HUES6 (cell line): Measurements from ENCODE around the gene CKAP2L.

Source experiments
- H3K27ac ChIP-seq: 2 replicates; pipeline ENCODE4 v1.7.0; 2013; ENCODE audit warnings: low read depth, mild to moderate bottlenecking, low read length, inconsistent platforms
- H3K27me3 ChIP-seq: 2 replicates; pipeline ENCODE4 v1.6.1; 2013; ENCODE audit warnings: low read length; ENCODE audit not compliant: control insufficient read depth, insufficient read depth
- H3K36me3 ChIP-seq: 2 replicates; pipeline ENCODE4 v1.6.1; 2013; ENCODE audit warnings: low read length; ENCODE audit not compliant: control insufficient read depth, insufficient read depth
- H3K4me1 ChIP-seq: 2 replicates; pipeline ENCODE4 v1.6.1; 2013; ENCODE audit warnings: low read length; ENCODE audit not compliant: control insufficient read depth, insufficient read depth
- H3K4me3 ChIP-seq: 2 replicates; pipeline ENCODE4 v1.5.1; 2013; ENCODE audit warnings: low read depth, low read length
- H3K9ac ChIP-seq: one replicate; pipeline ENCODE4 v1.6.1; 2013; ENCODE audit warnings: mild to moderate bottlenecking, low read length
- H3K9me3 ChIP-seq: 2 replicates; pipeline ENCODE4 v1.6.1; 2013; ENCODE audit warnings: low read depth, low read length; ENCODE audit not compliant: control insufficient read depth, insufficient read depth

CKAP2L gene

DNA sequence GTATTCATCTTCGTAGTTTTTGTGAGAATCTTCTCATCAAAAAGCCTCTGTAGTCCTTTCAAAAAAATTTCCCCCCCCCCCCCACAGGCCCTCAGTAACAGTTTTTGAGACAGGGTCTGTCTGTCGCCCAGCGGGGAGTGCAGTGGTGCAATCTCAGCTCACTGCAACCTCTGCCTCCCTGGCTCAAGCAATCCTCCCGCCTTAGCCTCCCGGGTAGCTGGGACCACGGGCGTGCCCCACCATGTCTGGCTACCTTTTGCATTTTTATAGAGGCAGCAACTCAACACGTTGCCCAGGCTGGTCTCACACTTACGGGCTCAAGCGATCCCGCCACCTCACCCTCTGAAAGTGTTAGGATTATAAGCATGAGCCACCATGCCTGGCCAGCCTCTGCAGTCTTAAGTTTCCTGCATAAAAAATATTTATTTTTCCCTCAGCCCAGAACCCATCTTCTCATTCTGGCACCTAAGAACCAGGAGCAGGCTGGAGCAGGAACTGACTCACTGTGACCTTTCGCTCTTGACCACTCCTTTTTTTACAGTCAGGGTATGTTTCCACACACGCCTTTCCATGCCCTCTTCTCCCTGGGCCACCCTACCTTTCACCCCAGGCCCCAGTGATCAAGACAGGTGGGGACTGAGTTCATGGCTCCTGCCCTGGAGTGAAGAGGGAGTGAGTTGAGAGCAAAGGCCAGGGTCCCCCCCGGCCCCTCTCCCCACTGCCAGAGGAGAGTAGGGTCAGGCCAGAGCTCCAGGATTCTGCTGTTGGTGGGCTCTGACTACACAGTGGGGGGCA, 76.1 kb downstream of the CKAP2L start:
- no peak overlapping the region for H3K9ac ChIP-seq
- H3K27me3 ChIP-seq: no peaks in the 10 kb centered on the region
- H3K9me3 ChIP-seq: no peaks in the 10 kb centered on the region
- no peaks in the 10 kb centered on the region for H3K36me3 ChIP-seq
- H3K4me1 ChIP-seq: peaks cover 19% of the 10 kb centered on the region
- H3K27ac ChIP-seq: no peak overlapping the region
- no peak overlapping the region for H3K4me3 ChIP-seq

DNA sequence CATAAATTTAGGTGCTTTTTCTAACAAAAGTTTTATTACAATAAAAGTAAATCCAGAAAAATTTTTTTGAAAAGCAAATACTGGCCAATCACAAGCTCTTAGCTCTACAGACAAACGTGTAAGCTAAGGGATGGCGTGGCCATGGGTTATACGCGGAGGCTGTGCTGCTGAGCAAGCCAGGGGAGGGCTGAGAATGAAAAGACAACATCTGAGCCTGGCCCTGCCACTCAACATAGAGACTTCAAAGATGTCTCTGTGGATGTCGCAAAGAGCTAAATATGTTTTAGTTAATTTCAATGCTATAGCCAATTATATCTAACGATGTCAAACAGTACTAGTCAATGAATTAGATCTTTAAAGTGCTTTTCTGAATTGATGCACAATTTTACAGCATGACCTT, 76.9 kb downstream of the CKAP2L start:
- Histone ChIP-seq H3K9ac (no peak overlapping the region), H3K27ac (no peak overlapping the region), H3K27me3 (no peaks in the 10 kb centered on the region), H3K36me3 (no peaks in the 10 kb centered on the region), H3K4me1 (peaks cover 14% of the 10 kb centered on the region), H3K4me3 (no peak overlapping the region), H3K9me3 (no peaks in the 10 kb centered on the region)
